MCF 10A (cell line): ENCODE data around the gene NINJ1. TPM values are rescaled to one million over a fixed set of nuclear protein-coding genes. Genes with fewer than 3 reads are reported as not detected.

Experiments used
- BruUV-seq: library from RNA; stranded (reverse); fragments of 400-500 nt; replicated peaks from 2 replicates; lab custom pipeline; 2021; lab: Mats Ljungman, UMichigan
- CTCF ChIA-PET: fragments of 300-600 bp; sonication (Branson Sonifier 250); formaldehyde crosslinking; extraction: SDS; loops from one replicate; lab custom pipeline; 2021; ENCODE audit warnings: antibody characterized with exemption, inconsistent platforms; lab: Yijun Ruan, JAX
- POLR2A ChIA-PET: fragments of 300-600, 350-650 bp; sonication (Branson Sonifier 250); formaldehyde crosslinking; extraction: SDS; loops from one replicate; lab custom pipeline; 2020; ENCODE audit warnings: antibody characterized with exemption, inconsistent platforms; lab: Yijun Ruan, JAX
- DNase-seq: peaks from one replicate; pipeline ENCODE4 v3.0.0-alpha.2; 2018; ENCODE audit not compliant: unreplicated experiment
- H3K27ac Mint-ChIP-seq: one replicate; pipeline ENCODE4 v1.8.0; 2022; ENCODE audit warnings: mild to moderate bottlenecking, low read depth, mixed read lengths; ENCODE audit not compliant: unreplicated experiment
- H3K27me3 Mint-ChIP-seq: one replicate; pipeline ENCODE4 v1.8.0; 2022; ENCODE audit warnings: mixed read lengths; ENCODE audit not compliant: insufficient read depth, unreplicated experiment
- H3K36me3 Mint-ChIP-seq: one replicate; pipeline ENCODE4 v1.8.0; 2022; ENCODE audit warnings: mild to moderate bottlenecking, moderate library complexity, mixed read lengths; ENCODE audit not compliant: insufficient read depth, unreplicated experiment
- H3K4me1 Mint-ChIP-seq: one replicate; pipeline ENCODE4 v1.8.0; 2022; ENCODE audit warnings: mixed read lengths; ENCODE audit not compliant: insufficient read depth, unreplicated experiment
- H3K4me3 Mint-ChIP-seq: one replicate; pipeline ENCODE4 v1.8.0; 2022; ENCODE audit warnings: mild to moderate bottlenecking, moderate library complexity, mixed read lengths; ENCODE audit not compliant: unreplicated experiment
- H3K9me3 Mint-ChIP-seq: one replicate; pipeline ENCODE4 v1.8.0; 2022; ENCODE audit warnings: mixed read lengths; ENCODE audit not compliant: unreplicated experiment
- CTCF ChIP-seq: fragments of 200-600 bp; IDR thresholded peaks from one replicate; pipeline ENCODE4 v1.8.0; 2022; ENCODE audit warnings: antibody characterized with exemption, mild to moderate bottlenecking; ENCODE audit not compliant: unreplicated experiment
- intact Hi-C: fragments of 100-400 bp; cut with micrococcal nuclease; formaldehyde crosslinking; loops from 2 replicates; pipeline ENCODE4 v1.14.1; 2022
- total RNA-seq: library from RNA; stranded (reverse); gene quantifications from 2 replicates; pipeline ENCODE4 v1.2.3, GENCODE V29; 2022

NINJ1 gene
- total RNA-seq, 1 experiment from 2014 or later: 64.7 TPM

DNA sequence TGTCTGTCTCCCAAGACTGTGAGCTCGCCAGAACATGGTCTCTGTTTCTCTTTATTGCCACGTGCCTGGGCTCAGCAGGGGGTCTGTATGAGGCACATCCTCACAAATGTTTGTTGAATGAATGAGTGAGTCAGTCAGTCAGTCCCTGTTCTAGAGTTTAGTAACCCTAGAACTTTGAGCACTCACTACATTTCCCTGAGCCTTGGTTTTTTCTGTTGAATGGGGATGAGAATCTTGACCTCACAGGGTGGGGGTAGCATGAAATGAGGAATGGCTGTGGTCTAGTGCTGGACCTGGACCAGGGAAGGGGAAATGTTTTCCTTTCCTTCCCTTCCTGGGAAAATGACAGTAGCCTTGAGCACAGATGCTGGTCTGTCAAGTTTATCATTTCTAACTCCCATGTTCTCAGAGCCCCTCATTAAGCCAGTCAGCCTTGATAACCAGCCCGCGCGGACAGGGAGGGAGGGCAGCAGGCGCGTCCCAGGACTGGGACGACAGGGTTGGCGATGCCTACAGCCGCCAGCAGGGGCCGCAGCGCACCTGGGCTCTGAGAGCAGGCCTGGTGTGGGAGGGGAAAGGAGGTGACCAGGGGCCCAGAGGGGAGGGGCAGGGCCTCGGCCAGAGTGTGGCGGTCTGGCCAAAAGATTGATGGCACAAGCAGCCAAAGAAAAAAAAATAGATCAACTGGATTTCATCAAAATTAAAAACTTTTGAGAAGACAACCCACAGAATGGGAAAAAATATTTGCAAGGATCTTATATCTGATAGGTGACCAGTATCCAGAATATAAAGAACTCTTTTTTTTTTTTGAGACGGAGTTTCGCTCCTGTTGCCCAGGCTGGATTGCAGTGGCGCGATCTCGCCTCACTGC lies 25.8 kb upstream of the NINJ1 start:
- no TSS peak for BruUV-seq
- ChIA-PET POLR2A (interaction anchor here (0.7 kb wide), 1 partner anchor 27 kb away, joined by 3 read pairs; no protein-coding TSS in a partner anchor), CTCF (interaction anchor here (0.5 to 3.8 kb wide), 11 partner anchors 15 to 785 kb away, joined by 3 to 19 read pairs (median 3); no protein-coding TSS in a partner anchor)
- peak; percentile 79 for DNase-seq
- H3K36me3 Mint-ChIP-seq: no peaks in the 10 kb centered on the region
- peak; percentile 94 for TF ChIP-seq CTCF
- no peak overlapping the region for H3K4me3 Mint-ChIP-seq
- intact Hi-C loops: loop anchor here (1.0 kb wide), 1 partner anchor 142 kb away; no protein-coding TSS in a partner anchor
- H3K4me1 Mint-ChIP-seq: no peaks in the 10 kb centered on the region
- H3K9me3 Mint-ChIP-seq: no peaks in the 10 kb centered on the region
- H3K27ac Mint-ChIP-seq: no peak overlapping the region
- no peaks in the 10 kb centered on the region for H3K27me3 Mint-ChIP-seq

DNA sequence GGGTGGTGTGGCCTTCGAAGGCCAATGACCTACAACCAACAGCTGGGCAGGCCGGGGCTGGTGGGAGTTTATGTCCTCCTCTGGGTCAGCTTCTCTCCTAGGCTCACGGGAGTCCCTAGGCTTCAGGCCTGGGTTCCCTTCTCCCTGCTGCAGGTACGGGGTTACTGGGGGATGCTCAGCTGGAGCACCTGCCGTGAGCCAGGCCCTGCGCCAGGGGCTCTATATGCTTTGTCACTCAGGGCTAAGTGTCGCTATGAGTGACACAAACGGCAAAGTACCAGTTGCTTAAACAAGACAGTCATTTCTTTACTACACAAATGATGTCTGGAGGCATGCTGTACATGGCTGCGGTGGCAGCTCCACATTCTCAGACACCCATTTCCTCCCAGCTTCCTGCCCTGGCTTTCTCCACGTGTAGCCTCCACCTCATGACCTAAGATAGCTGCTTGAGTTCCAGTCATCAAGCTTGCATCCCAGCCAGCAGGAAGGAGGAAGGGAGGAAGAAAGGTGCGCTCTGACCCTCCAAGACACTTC lies 22.5 kb upstream of the NINJ1 start:
- H3K9me3 Mint-ChIP-seq: no peaks in the 10 kb centered on the region
- BruUV-seq: no TSS peak
- H3K27ac Mint-ChIP-seq: no peak overlapping the region
- intact Hi-C loops: no loop called here
- no peaks in the 10 kb centered on the region for H3K4me1 Mint-ChIP-seq
- DNase-seq: no peak
- CTCF ChIA-PET: interaction anchor here (0.6 to 1.1 kb wide), 4 partner anchors 9 to 301 kb away, joined by 3 to 4 read pairs (median 4); no protein-coding TSS in a partner anchor
- POLR2A ChIA-PET: interaction anchor here (0.6 to 0.8 kb wide), 2 partner anchors 45 to 410 kb away, joined by 3 read pairs; no protein-coding TSS in a partner anchor
- no peaks in the 10 kb centered on the region for H3K36me3 Mint-ChIP-seq
- no peaks in the 10 kb centered on the region for H3K27me3 Mint-ChIP-seq
- no peak overlapping the region for H3K4me3 Mint-ChIP-seq
- no peak for TF ChIP-seq CTCF

- no peak for TF ChIP-seq CTCF
- H3K4me1 Mint-ChIP-seq: no peaks in the 10 kb centered on the region
- ChIA-PET CTCF (interaction anchor here (0.8 to 1.1 kb wide), 3 partner anchors 10 to 107 kb away, joined by 3 to 4 read pairs (median 4); no protein-coding TSS in a partner anchor), POLR2A (interaction anchor here (0.6 to 0.8 kb wide), 2 partner anchors 44 to 410 kb away, joined by 3 read pairs; no protein-coding TSS in a partner anchor)
- H3K4me3 Mint-ChIP-seq: no peak overlapping the region
- no peaks in the 10 kb centered on the region for H3K27me3 Mint-ChIP-seq
- no peak for DNase-seq
- H3K9me3 Mint-ChIP-seq: no peaks in the 10 kb centered on the region
- no peaks in the 10 kb centered on the region for H3K36me3 Mint-ChIP-seq
- BruUV-seq: no TSS peak
- intact Hi-C loops: no loop called here
- no peak overlapping the region for H3K27ac Mint-ChIP-seq
Observed at GRCh38 chr9:93155716-93156474, 21.8 kb upstream of the NINJ1 start.
